Effector memory CD8-positive, alpha-beta T cell (primary cell): ENCODE results near the gene DDAH1.

Source experiments
- ATAC-seq: fragments of 150-1000 bp; cut with Tn5 transposase; replicated peaks from 2 replicates; pipeline ENCODE4 v1.10.0; 2021; ENCODE audit warnings: mild to moderate bottlenecking, moderate library complexity
- DNase-seq, 3 experiments: peaks; one replicate each; pipeline ENCODE4 v3.0.0; 2021
- H3K27ac Mint-ChIP-seq, 2 donors: one replicate each; pipeline ENCODE4 v1.8.0; 2022; ENCODE audit warnings: mild to moderate bottlenecking in 2 of 2, mixed read lengths in 2 of 2, moderate library complexity in 2 of 2
- H3K27me3 Mint-ChIP-seq, 2 donors: one replicate each; pipeline ENCODE4 v1.8.0; 2022; ENCODE audit warnings: mixed read lengths in 2 of 2
- H3K36me3 Mint-ChIP-seq: one replicate; pipeline ENCODE4 v1.8.0; 2022; ENCODE audit warnings: mild to moderate bottlenecking, moderate library complexity, mixed read lengths; ENCODE audit not compliant: insufficient read depth
- H3K4me1 Mint-ChIP-seq, 2 donors: one replicate each; pipeline ENCODE4 v1.8.0; 2022; ENCODE audit warnings: low read depth in 2 of 2, mixed read lengths in 2 of 2
- H3K4me3 Mint-ChIP-seq, 2 donors: one replicate each; pipeline ENCODE4 v1.8.0; 2022; ENCODE audit warnings: mild to moderate bottlenecking in 2 of 2, mixed read lengths in 2 of 2, moderate library complexity in 2 of 2
- H3K9me3 Mint-ChIP-seq, 2 donors: one replicate each; pipeline ENCODE4 v1.8.0; 2022; ENCODE audit warnings: mixed read lengths in 2 of 2

Gene DDAH1

GRCh38 chr1:85447006-85447943 is 17.7 kb downstream of the DDAH1 start:
- H3K27me3 Mint-ChIP-seq, result peaks cover 18 to 23% of the 10 kb centered on the region in 2 donors
- H3K9me3 Mint-ChIP-seq, result no peaks in the 10 kb centered on the region
- H3K36me3 Mint-ChIP-seq, result no peaks in the 10 kb centered on the region
- DNase-seq, result no peak
- H3K4me3 Mint-ChIP-seq, result no peak overlapping the region
- ATAC-seq, result no peak
- no peak overlapping the region for H3K27ac Mint-ChIP-seq
- no peaks in the 10 kb centered on the region for H3K4me1 Mint-ChIP-seq

DNA sequence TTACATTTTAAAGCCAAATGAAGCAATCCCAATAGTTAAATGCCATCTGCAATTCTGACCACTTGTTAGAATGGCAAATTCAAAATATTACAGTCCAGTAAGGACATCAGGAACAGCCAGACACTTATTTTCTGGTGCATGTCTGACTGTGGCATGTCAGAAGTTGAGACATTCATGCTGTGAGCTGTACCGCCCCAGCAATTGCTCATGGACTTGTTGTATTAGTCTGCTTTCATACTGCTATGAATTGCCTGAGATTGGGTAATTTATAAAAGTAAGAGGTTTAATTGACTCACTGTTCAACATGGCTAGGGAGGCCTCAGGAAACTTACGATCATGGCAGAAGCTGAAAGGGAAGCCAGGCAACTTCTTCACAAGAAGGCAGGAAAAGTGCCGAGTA is 19.1 kb downstream of the DDAH1 start:
- H3K27ac Mint-ChIP-seq, result no peak overlapping the region
- DNase-seq (no peak), ATAC-seq (no peak)
- no peaks in the 10 kb centered on the region for H3K9me3 Mint-ChIP-seq
- H3K36me3 Mint-ChIP-seq, result no peaks in the 10 kb centered on the region
- no peaks in the 10 kb centered on the region for H3K4me1 Mint-ChIP-seq
- no peak overlapping the region for H3K4me3 Mint-ChIP-seq
- peaks cover 18 to 29% of the 10 kb centered on the region in 2 donors for H3K27me3 Mint-ChIP-seq

DNA sequence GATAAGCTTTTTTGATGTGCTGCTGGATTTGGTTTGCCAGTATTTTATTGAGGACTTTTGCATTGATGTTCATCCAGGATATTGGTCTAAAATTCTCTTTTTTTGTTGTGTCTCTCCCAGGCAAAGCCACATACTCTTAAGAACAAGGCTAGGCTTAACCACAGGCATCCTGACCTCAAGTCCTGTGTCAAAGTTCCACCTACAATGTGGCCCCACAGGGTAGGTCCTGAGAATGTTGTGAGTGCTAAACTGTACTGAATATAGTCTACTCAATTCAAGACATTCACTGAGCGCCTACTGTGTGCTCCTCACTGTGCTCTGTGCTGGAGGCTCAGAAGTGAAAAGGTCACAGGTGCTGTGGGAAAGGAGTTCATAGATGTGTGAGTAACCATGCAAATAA is 20.6 kb downstream of the DDAH1 start:
- ATAC-seq (no peak), DNase-seq (no peak)
- H3K4me1 Mint-ChIP-seq, result no peaks in the 10 kb centered on the region
- no peak overlapping the region for H3K4me3 Mint-ChIP-seq
- no peak overlapping the region for H3K27ac Mint-ChIP-seq
- no peaks in the 10 kb centered on the region for H3K9me3 Mint-ChIP-seq
- H3K36me3 Mint-ChIP-seq, result no peaks in the 10 kb centered on the region
- H3K27me3 Mint-ChIP-seq, result peaks cover 19 to 29% of the 10 kb centered on the region in 2 donors

DNA sequence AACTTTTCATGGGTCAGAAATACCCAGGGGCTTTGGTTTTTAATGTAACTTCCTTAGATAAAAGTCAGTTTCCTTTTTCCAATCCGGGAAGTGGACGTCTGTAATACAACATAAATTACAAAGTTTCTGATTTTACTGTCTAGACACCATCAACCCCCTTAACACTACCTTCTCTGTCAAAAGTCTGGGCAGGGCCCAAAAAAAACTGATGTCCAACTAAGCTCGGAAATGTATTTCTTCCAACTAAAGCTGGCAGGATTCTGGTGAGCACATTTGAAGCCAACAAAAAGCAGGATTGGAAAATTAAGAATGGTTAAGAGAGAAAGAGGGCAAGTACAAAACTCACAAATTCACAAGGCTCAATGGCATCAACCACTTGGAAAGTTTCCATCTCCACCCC is 24.3 kb downstream of the DDAH1 start:
- DNase-seq (no peak), ATAC-seq (no peak)
- no peaks in the 10 kb centered on the region for H3K4me1 Mint-ChIP-seq
- H3K4me3 Mint-ChIP-seq, result no peak overlapping the region
- H3K27me3 Mint-ChIP-seq, result peaks cover 12 to 28% of the 10 kb centered on the region in 2 donors
- no peak overlapping the region for H3K27ac Mint-ChIP-seq
- H3K9me3 Mint-ChIP-seq, result no peaks in the 10 kb centered on the region
- H3K36me3 Mint-ChIP-seq, result no peaks in the 10 kb centered on the region

GRCh38 chr1:85438353-85438752 is 26.6 kb downstream of the DDAH1 start:
- no peaks in the 10 kb centered on the region for H3K36me3 Mint-ChIP-seq
- no peak overlapping the region for H3K27ac Mint-ChIP-seq
- DNase-seq (no peak), ATAC-seq (no peak)
- H3K9me3 Mint-ChIP-seq, result no peaks in the 10 kb centered on the region
- peaks cover 12 to 23% of the 10 kb centered on the region in 2 donors for H3K27me3 Mint-ChIP-seq
- H3K4me3 Mint-ChIP-seq, result no peak overlapping the region
- H3K4me1 Mint-ChIP-seq, result no peaks in the 10 kb centered on the region

- no peaks in the 10 kb centered on the region for H3K9me3 Mint-ChIP-seq
Measured at GRCh38 chr1:85437139-85437538, 27.8 kb downstream of the DDAH1 start.

DNA sequence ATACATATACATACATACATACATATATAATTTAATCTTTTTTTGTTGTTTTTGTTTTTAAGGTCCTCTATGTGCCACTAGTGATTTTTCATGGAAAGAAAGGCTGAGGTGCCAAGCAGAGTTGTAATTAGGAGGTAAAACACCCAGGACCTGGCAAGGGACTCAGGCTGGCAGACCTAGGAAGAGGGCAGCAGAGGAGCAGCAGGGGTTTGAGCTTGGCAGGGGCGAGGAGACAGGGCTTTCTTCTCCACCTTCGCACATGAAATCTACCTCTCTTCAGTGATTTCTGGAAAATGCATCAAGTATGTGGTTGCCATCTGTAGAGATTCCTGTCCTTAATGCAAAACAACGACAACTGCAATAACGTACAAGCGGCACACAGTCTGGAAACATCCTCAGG is 31.9 kb downstream of the DDAH1 start:
- DNase-seq (no peak), ATAC-seq (no peak)
- no peaks in the 10 kb centered on the region for H3K36me3 Mint-ChIP-seq
- H3K4me3 Mint-ChIP-seq, result no peak overlapping the region
- H3K9me3 Mint-ChIP-seq, result peaks cover 0 to 2% of the 10 kb centered on the region in 2 donors
- no peaks in the 10 kb centered on the region for H3K4me1 Mint-ChIP-seq
- H3K27ac Mint-ChIP-seq, result no peak overlapping the region
- peaks cover 18 to 25% of the 10 kb centered on the region in 2 donors for H3K27me3 Mint-ChIP-seq

More at GRCh38 chr1:85437139-85437538, 27.8 kb downstream of the DDAH1 start:
- H3K4me1 Mint-ChIP-seq, result no peaks in the 10 kb centered on the region
- H3K36me3 Mint-ChIP-seq, result no peaks in the 10 kb centered on the region
- peaks cover 19 to 31% of the 10 kb centered on the region in 2 donors for H3K27me3 Mint-ChIP-seq
- no peak for DNase-seq
- no peak overlapping the region for H3K27ac Mint-ChIP-seq
- ATAC-seq, result no peak
- H3K4me3 Mint-ChIP-seq, result no peak overlapping the region

- Mint-ChIP-seq H3K27me3 (peaks cover 18 to 30% of the 10 kb centered on the region in 2 donors), H3K4me3 (no peak overlapping the region), H3K27ac (no peak overlapping the region), H3K4me1 (no peaks in the 10 kb centered on the region), H3K9me3 (peaks cover 0 to 2% of the 10 kb centered on the region in 2 donors), H3K36me3 (no peaks in the 10 kb centered on the region)
- no peak for DNase-seq
- no peak for ATAC-seq
Measured at GRCh38 chr1:85428471-85429089, 36.4 kb downstream of the DDAH1 start.

GRCh38 chr1:85427849-85428248 is 37.1 kb downstream of the DDAH1 start:
- DNase-seq (no peak), ATAC-seq (no peak)
- H3K27me3 Mint-ChIP-seq, result peaks cover 12 to 31% of the 10 kb centered on the region in 2 donors
- no peaks in the 10 kb centered on the region for H3K4me1 Mint-ChIP-seq
- no peak overlapping the region for H3K27ac Mint-ChIP-seq
- no peaks in the 10 kb centered on the region for H3K36me3 Mint-ChIP-seq
- peaks cover 0 to 2% of the 10 kb centered on the region in 2 donors for H3K9me3 Mint-ChIP-seq
- no peak overlapping the region for H3K4me3 Mint-ChIP-seq

DNA sequence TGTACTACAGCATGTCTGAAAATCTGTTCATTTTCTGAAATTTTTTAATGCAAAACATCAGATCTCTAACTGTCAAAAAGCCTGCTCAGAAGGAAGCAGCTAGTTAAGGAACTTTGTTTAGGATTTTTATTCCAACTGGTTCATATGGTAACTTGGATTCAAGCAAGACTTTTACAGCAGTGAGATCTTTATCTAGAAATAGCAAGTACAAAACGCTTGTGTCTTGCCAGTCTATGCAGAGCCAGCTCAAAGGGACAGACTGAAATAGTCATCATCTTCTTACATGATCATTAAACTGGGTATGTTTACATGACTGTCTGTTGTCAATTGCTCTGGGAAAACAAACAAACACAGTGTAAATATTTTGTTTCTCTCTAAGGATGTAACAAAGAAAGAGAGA is 37.6 kb downstream of the DDAH1 start:
- Mint-ChIP-seq H3K4me3 (no peak overlapping the region), H3K4me1 (no peaks in the 10 kb centered on the region), H3K27me3 (peaks cover 11 to 32% of the 10 kb centered on the region in 2 donors), H3K36me3 (no peaks in the 10 kb centered on the region), H3K9me3 (peaks cover 0 to 2% of the 10 kb centered on the region in 2 donors), H3K27ac (no peak overlapping the region)
- DNase-seq (no peak), ATAC-seq (no peak)

GRCh38 chr1:85421179-85421578 is 43.8 kb downstream of the DDAH1 start:
- no peaks in the 10 kb centered on the region for H3K4me1 Mint-ChIP-seq
- H3K36me3 Mint-ChIP-seq, result no peaks in the 10 kb centered on the region
- H3K4me3 Mint-ChIP-seq, result no peak overlapping the region
- no peak overlapping the region for H3K27ac Mint-ChIP-seq
- DNase-seq (no peak), ATAC-seq (no peak)
- H3K27me3 Mint-ChIP-seq, result peaks cover 6 to 39% of the 10 kb centered on the region in 2 donors
- no peaks in the 10 kb centered on the region for H3K9me3 Mint-ChIP-seq

- ATAC-seq (no peak), DNase-seq (no peak)
- Mint-ChIP-seq H3K4me3 (no peak overlapping the region), H3K27me3 (peaks cover 3 to 34% of the 10 kb centered on the region in 2 donors), H3K27ac (no peak overlapping the region), H3K9me3 (no peaks in the 10 kb centered on the region), H3K4me1 (no peaks in the 10 kb centered on the region), H3K36me3 (no peaks in the 10 kb centered on the region)
Measured at GRCh38 chr1:85420199-85420598, 44.8 kb downstream of the DDAH1 start.

- Mint-ChIP-seq H3K36me3 (no peaks in the 10 kb centered on the region), H3K27me3 (peaks cover 14 to 24% of the 10 kb centered on the region in 2 donors), H3K9me3 (no peaks in the 10 kb centered on the region), H3K27ac (no peak overlapping the region), H3K4me3 (no peak overlapping the region), H3K4me1 (no peaks in the 10 kb centered on the region)
- DNase-seq (no peak), ATAC-seq (no peak)
Measured at GRCh38 chr1:85417876-85418275, 47.1 kb downstream of the DDAH1 start.

DNA sequence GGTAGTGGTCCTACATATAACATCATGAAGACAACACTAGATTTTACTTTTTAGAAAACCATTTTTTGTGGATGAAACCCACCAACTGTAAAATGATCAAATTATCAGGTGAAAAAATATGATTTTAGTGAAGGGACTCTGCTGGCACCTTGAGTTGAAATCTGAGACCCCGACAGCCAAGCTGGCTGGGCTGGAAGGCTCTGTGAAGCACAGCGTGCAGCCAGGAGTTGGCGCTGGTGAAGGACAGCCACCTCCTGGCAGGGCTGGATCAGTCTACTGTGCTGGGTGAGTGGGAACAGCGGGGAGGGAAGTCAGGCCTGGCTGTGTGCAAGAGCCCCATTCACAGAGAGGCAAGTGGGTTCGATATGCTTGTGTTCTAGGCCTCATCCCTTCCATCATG is 47.9 kb downstream of the DDAH1 start:
- H3K36me3 Mint-ChIP-seq, result no peaks in the 10 kb centered on the region
- no peaks in the 10 kb centered on the region for H3K4me1 Mint-ChIP-seq
- DNase-seq (no peak), ATAC-seq (no peak)
- H3K4me3 Mint-ChIP-seq, result no peak overlapping the region
- no peak overlapping the region for H3K27ac Mint-ChIP-seq
- peaks cover 14 to 21% of the 10 kb centered on the region in 2 donors for H3K27me3 Mint-ChIP-seq
- H3K9me3 Mint-ChIP-seq, result no peaks in the 10 kb centered on the region
